ENCODE results near the gene GABRR2.
"Not testable (repeated sequence)": the region's sequence is repeated elsewhere in the genome, so short reads cannot be mapped to it uniquely, and the experiment has no call there.

Gene GABRR2

DNA sequence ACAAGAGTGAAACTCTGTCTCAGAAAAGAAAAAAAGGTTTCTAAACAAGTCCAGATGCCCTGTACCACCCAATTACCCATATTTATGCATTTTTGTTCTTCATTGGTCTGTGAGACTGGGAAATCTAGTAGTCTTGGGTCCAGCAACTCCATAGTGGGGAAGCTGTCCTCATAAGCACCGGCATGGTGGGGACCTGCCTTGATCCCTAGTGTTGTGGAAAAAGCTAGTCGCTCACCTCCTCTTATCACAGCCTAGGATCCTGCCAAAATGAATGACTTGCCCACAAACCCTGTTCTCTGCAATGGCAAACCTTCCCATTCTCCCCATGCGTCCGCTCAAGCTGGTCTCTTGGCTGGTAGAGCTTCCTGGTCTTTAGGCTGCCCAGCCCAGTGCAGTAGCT lies 59.7 kb downstream of the GABRR2 start:
- DNase-seq: no peak

DNA sequence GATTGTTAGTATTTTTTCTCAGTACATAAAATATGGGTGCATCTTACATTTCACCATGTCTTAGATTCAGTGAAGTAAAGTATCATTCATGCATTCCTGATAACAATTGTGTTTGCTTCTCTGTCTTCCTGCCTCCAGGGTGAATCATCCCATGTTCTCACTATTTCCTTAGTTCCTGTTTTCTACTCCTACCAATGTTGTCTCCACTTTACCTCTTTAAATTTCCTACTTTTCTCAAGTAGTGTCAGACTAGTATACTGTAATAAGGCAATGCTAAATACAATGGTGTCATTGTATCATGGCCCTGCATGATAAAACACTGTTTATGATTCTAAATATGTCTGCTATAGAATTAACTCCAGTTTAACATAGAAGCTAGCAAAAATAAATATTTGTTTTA lies 60.5 kb downstream of the GABRR2 start:
- DNase-seq: no peak

- DNase-seq: no peak
Measured at GRCh38 chr6:89252907-89253306, 62.2 kb downstream of the GABRR2 start.

- DNase-seq: no peak
Measured at GRCh38 chr6:89251976-89252375, 63.1 kb downstream of the GABRR2 start.

GRCh38 chr6:89251170-89251569 lies 63.9 kb downstream of the GABRR2 start:
- no peak for DNase-seq

- DNase-seq: no peak
Measured at GRCh38 chr6:89250239-89250638, 64.9 kb downstream of the GABRR2 start.

DNA sequence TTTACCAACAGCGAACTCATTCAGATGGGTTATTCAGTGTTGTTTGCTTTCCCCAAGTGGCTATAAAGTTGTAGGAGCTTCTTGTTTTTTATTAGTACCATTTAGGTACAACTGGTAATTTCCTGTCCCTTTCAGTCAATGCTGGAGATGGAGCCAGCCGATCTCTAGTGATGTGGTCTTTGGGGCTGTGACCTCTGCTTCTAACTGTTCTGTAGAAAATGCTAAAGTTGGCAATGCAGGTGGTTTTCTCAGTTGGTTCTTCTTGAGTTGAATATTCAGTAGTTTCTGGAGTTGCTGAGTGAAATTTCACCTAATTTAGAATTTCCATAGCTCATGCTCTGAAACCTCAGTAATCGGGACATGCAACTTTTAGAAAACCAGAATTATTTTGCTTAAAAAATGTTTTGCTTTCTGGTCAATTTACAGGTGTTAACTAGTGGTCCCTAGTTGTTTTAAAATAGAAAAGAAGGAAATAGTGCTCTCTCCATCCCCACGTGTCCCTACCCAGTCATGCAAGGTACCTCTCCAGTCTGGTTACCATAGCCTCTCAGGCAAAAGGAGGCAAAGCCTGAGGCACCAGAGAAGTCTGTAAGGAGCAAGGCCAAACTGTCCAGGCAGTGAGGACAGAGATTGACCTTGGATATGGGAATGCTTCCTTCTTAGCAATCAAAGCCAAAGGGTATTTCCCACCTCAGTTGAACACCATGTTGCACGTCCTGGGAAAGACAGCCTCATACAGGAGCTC lies 70.7 kb downstream of the GABRR2 start:
- DNase-seq: no peak

DNA sequence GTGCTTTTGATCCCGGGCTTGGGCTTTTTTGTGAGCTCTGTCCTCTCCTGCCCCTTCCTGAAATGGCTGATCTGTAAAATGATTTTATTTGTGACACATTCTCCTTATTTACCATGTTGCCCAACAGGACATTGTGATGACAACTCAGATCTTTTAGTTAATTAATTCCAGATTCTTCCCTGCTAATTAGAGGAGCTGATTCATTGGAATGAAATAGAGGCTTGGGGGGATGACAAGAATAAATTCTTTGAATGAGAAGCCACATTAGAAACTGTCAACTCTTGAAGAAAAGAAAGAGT lies 71.8 kb downstream of the GABRR2 start:
- DNase-seq: no peak

- DNase-seq: peak; percentile 23 to 74
Measured at GRCh38 chr6:89242574-89243330, 72.3 kb downstream of the GABRR2 start.

GRCh38 chr6:89239338-89239737 lies 75.8 kb downstream of the GABRR2 start:
- no peak for DNase-seq

DNA sequence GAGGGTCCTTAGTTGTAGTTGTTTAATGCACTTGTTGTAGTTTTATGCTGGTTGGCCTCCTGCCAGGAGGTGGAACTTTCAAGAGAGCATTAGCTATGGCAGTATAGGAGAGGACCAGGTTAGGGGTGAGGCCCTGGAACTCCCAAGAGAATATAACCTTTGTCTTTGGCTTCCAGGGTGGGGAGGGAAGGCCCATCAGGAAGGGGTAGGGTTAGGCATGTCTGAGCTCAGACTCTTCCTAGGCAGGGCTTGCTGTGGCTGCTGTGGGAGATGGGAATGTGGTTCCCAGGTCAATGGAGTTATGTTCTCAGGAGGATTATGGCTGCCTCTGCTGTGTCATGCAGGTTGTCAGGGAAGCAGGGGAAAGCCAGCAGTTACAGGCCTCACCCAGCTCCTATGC lies 77.9 kb downstream of the GABRR2 start:
- no peak for DNase-seq

- DNase-seq: not testable (repeated sequence)
Measured at GRCh38 chr6:89233605-89234004, 81.5 kb downstream of the GABRR2 start.

- no peak for DNase-seq
Measured at GRCh38 chr6:89222712-89223039, 92.4 kb downstream of the GABRR2 start.

GRCh38 chr6:89221971-89222711 lies 93.0 kb downstream of the GABRR2 start:
- no peak for DNase-seq

DNA sequence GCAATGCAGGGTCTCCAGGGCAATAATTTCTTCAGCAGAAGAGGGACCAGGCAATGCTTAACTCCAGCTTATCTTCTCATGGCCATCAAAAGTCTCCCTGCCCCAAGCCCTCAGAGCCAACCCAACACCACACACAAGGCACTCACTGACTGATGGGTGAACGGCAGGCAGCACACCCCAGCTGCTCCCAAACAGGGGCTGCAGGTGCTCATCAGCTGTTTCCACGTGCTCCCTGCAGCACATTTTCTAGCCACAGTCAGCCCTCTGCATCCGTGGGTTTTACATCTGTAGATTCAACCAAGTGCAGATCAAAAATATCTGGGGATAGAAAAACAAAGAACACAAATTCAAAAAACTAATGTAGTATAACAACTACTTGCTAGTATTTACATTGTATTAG lies 94.0 kb downstream of the GABRR2 start:
- no peak for DNase-seq

- DNase-seq: no peak
Measured at GRCh38 chr6:89217299-89217910, 97.7 kb downstream of the GABRR2 start, which contains the start of gene GABRR1. TSS of gene GABRR1 (minus strand) at chr6:89217358. CDS start at chr6:89217322, 36 bp downstream.

DNA sequence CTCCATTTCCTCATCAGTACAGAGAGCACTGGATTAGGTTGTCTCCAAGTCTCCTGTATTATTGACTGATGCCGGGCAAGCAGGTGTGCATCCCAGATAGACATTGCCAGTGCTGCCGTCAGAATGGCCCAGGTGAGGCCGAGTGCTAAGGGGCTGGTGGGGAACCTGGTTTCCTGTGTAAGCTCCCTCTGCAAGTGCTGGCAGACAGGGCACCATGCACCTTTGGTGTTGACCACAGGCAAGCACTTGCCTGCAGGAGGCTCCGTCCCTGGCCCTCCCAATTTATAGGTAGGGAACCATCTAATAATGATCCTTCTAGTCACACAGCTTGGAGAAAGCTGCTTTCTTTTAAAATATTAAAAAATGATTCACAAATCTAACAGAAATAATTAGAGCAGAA lies 98.7 kb downstream of the GABRR2 start:
- no peak for DNase-seq

DNA sequence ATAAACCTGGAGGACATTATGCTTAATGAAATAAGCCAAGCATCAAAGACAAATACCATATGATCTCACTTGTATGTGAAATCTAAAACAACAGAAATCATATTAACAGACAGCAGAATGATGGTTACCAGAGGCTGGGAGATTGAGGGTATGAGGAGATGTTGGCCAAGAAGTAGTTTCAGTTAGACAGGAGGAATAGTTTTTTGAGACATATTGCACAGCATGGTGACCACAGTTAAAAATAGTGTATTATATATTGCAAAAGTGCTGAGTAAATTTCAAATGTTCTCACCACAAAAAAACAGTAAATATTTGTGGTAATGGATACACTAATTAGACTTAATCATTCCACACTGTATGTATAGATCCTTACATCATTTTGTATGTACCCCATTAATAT lies 99.7 kb downstream of the GABRR2 start:
- DNase-seq: no peak

GRCh38 chr6:89214197-89214596 lies 100.9 kb downstream of the GABRR2 start:
- DNase-seq: no peak

DNA sequence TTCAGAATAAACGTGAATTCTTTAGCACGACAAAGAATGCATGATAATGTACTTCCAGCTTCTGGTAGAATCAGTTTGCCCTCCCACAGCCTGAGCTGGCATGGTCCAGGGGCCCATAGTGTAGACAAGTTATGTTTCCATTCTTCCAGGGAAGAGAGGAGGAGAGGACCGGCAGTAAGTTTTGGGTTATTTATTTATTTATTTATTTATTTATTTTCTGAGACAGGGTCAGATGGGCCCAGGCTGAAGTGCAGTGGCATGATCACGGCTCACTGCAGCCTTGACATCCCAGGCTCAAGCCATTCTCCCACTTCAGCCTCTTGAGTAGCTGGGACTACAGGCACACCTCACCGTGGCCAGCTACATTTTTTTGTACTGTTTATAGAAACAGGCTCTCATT lies 102.6 kb downstream of the GABRR2 start:
- DNase-seq: no peak

GRCh38 chr6:89209457-89209856 lies 105.6 kb downstream of the GABRR2 start:
- DNase-seq: no peak

DNA sequence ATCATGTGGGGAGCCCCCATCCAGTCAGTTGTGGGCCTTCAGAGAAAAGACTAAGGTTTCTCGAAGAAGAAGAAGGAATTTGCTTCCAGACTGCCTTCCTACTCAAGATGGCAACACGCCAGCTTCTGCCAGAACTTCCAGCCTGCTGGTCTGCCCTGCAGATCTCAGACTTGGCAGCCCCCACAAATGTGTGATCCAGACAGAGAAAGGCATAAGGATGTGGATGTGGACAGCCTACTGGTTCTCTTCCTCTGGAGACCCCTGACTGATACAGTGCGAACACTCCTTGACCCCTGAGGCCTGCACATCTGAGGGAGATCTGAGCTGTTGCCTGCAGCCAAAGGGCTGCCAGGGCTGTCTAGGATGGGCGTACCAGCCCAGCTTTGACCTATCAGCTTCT lies 106.5 kb downstream of the GABRR2 start:
- DNase-seq: no peak
